Heart right ventricle (tissue), 16 donors: ENCODE measurements around the gene VPS13D. TPM values are rescaled to one million over a fixed set of nuclear protein-coding genes. Genes with fewer than 3 reads are reported as not detected.

ENCODE experiments used
- ATAC-seq, 8 donors: fragments of 200-7000 bp; cut with Tn5 transposase; one replicate each; pipeline ENCODE4 v1.9.1; 2020; ENCODE audit warnings: mild to moderate bottlenecking in 8 of 8, moderate library complexity in 8 of 8, moderate number of reproducible peaks in 1 of 8
- DNase-seq, 2 donors: peaks; one replicate each; pipeline ENCODE4 v3.0.0-alpha.2; 2020
- H3K27ac ChIP-seq, 10 donors: fragments of 200-600 bp; sonication (generic) in 2 of 10; one replicate each; pipeline versions ENCODE4 v1.5.0 to v1.8.0; 2020 to 2022; ENCODE audit warnings: mild to moderate bottlenecking in 3 of 10
- H3K27me3 ChIP-seq, 7 donors: fragments of 200-600 bp; one replicate each; pipeline ENCODE4 v1.8.0; 2021 to 2022; ENCODE audit warnings: mild to moderate bottlenecking in 2 of 7
- H3K36me3 ChIP-seq, 9 donors: fragments of 200-600 bp; sonication (generic) in 1 of 9; one replicate each; pipeline versions ENCODE4 v1.5.0 to v1.8.0; 2020 to 2022; ENCODE audit warnings: mild to moderate bottlenecking in 2 of 9
- H3K4me1 ChIP-seq, 9 donors: fragments of 200-600 bp; sonication (generic) in 1 of 9; one replicate each; pipeline versions ENCODE4 v1.5.0 to v1.8.0; 2020 to 2022; ENCODE audit warnings: mild to moderate bottlenecking in 4 of 9
- H3K4me3 ChIP-seq, 10 donors: fragments of 200-600 bp; sonication (generic) in 2 of 10; one replicate each; pipeline versions ENCODE4 v1.5.0 to v1.8.0; 2020 to 2022; ENCODE audit warnings: mild to moderate bottlenecking in 7 of 10, moderate library complexity in 2 of 10
- H3K9me3 ChIP-seq, 11 donors: fragments of 200-600 bp in 10 of 11; sonication (generic) in 2 of 11; one replicate each; pipeline versions ENCODE4 v1.5.0 to v1.8.0; 2013 to 2022; ENCODE audit warnings: mild to moderate bottlenecking in 2 of 11, control low read depth in 1 of 11, moderate library complexity in 1 of 11
- CTCF ChIP-seq, 9 donors: fragments of 200-600 bp; sonication (generic) in 2 of 9; IDR thresholded peaks; one replicate each; pipeline versions ENCODE4 v1.5.0 to v1.8.0; 2021 to 2022; ENCODE audit warnings: antibody characterized with exemption in 9 of 9, mild to moderate bottlenecking in 5 of 9, moderate library complexity in 1 of 9
- WGBS, 2 donors: extraction: QIAGEN DNeasy Blood & Tissue Kit; methylation state at CpG; one replicate each; pipeline ENCODE4 v1.1.7; 2013; ENCODE audit warnings: inconsistent platforms in 1 of 2; 5-methylcytosine and 5-hydroxymethylcytosine counted together
- intact Hi-C, 10 donors: fragments of 100-400 bp; cut with DNase I; formaldehyde crosslinking; loops; one replicate each; pipeline versions ENCODE4 v1.11.1 to v1.14.2; 2022
- polyA plus RNA-seq, 2 donors: library from polyadenylated mRNA; stranded (reverse); fragments of 200-250 nt; gene quantifications; one replicate each; pipeline ENCODE4 v1.2.3, GENCODE V29; 2013
- total RNA-seq, 10 donors: library from RNA; stranded (reverse); fragmentation: NEBNext Ultra II Directional in 3 of 10; extraction: Animal tissue kit (Norgen Biotek cat#: 25700) in 3 of 10; gene quantifications; one replicate each; pipeline versions ENCODE4 v1.2.1 to v1.2.4, GENCODE V29; 2021 to 2023
- donor health status: Arrhythmogenic right ventricular cardiomyopathy.
- donor health status: ischemic (EF 13 %, LVEDD 7.1; RV severe dilation, severe dysfunction).
- donor health status: healthy with polysubstance abuse.
- donor health status: DM: no; HTN: yes; CAD: no.
- donor health status: DM: no; HTN: no; CAD: no.
- donor health status: ischemic (EF 25% LVEDD 6.9; RV normal size, moderate dysfunction).
- donor health status: ischemic (EF 25% LVEDD 5.7; RV mildly dilated, moderate dysfunction).
- donor health status: healthy.
- donor health status: DM: yes; HTN: yes; CAD: no.
- donor health status: Ischemic cardiomyopathy.
- donor health status: ischemic (EF 35%, LVEDD 5.7; RV mildly dilated, moderate dysfunction).
- donor health status: nonischemic (EF 11% LVEDD 7.7; RV severe dilation, severe dysfunction).
- donor health status: DM: yes; HTN: yes; CAD: no.
- donor health status: PGD.
- donor health status: ischemic (EF 29% LVEDD 5.4; RV normal size, mild dysfunction).
- donor health status: nonischemic (EF 23%, LVEDD 6.1; RV moderate dilation, normal function).

The VPS13D gene
- total and polyA plus RNA-seq, 12 donors, result 36.9 to 161 (median 83.3) TPM

- no peak overlapping the region for H3K4me3 ChIP-seq
- no peaks in the 10 kb centered on the region for H3K9me3 ChIP-seq
- DNase-seq (no peak), ATAC-seq (no peak)
- intact Hi-C loops, result no loop called here
- peak overlapping the region in 3 of 10 donors; percentile 2 to 91 (median 77) for H3K27ac ChIP-seq
- peaks cover 26 to 76% (median 57%) of the 10 kb centered on the region in 9 donors for H3K4me1 ChIP-seq
- 33 to 61% methylated on average over 3 of the region's 3 CpGs for WGBS, 2 donors
- no peaks in the 10 kb centered on the region for H3K27me3 ChIP-seq
- no peak for TF ChIP-seq CTCF (IDR thresholded peaks at IDR 0.05)
- H3K36me3 ChIP-seq, result peaks cover 0 to 37% (median 0%) of the 10 kb centered on the region in 9 donors
Measured at GRCh38 chr1:12447307-12447706, 217.5 kb downstream of the VPS13D start.

- WGBS, 2 donors, result 85 to 91% methylated on average over 7 of the region's 7 CpGs
- TF ChIP-seq CTCF (IDR thresholded peaks at IDR 0.05), result no peak
- Histone ChIP-seq H3K27ac (peak overlapping the region in 8 of 10 donors; percentile 33 to 91 (median 74)), H3K36me3 (peaks cover 0 to 31% (median 0%) of the 10 kb centered on the region in 9 donors), H3K9me3 (no peaks in the 10 kb centered on the region), H3K4me3 (no peak overlapping the region), H3K4me1 (peaks cover 32 to 82% (median 63%) of the 10 kb centered on the region in 9 donors), H3K27me3 (no peaks in the 10 kb centered on the region)
- ATAC-seq (no peak), DNase-seq (no peak)
- intact Hi-C loops, result no loop called here
Measured at GRCh38 chr1:12447849-12448312, 218.1 kb downstream of the VPS13D start.

- Histone ChIP-seq H3K4me3 (no peak overlapping the region), H3K9me3 (no peaks in the 10 kb centered on the region), H3K36me3 (peaks cover 0 to 22% (median 0%) of the 10 kb centered on the region in 9 donors), H3K27ac (peak overlapping the region; percentile 33 to 91 (median 71)), H3K27me3 (no peaks in the 10 kb centered on the region), H3K4me1 (peaks cover 33 to 91% (median 72%) of the 10 kb centered on the region in 9 donors)
- DNase-seq, result no peak
- 37 to 43% methylated on average over 3 of the region's 3 CpGs for WGBS, 2 donors
- intact Hi-C loops, result no loop called here
- no peak for TF ChIP-seq CTCF (IDR thresholded peaks at IDR 0.05)
- ATAC-seq, result peak in 5 of 8 donors; percentile 20 to 66 (median 44)
Measured at GRCh38 chr1:12448746-12449177, 218.9 kb downstream of the VPS13D start.

- H3K4me1 ChIP-seq, result peaks cover 48 to 100% (median 86%) of the 10 kb centered on the region in 9 donors
- intact Hi-C loops, result loop anchor here in 3 of 10 donors (5.0 kb wide), 2 partner anchors 147 to 167 kb away; partner anchors contain the start of gene DHRS3 (in 2 of the 3)
- 61 to 71% methylated on average over 10 of the region's 10 CpGs for WGBS, 2 donors
- peaks cover 0 to 20% (median 0%) of the 10 kb centered on the region in 9 donors for H3K36me3 ChIP-seq
- TF ChIP-seq CTCF (IDR thresholded peaks at IDR 0.05), result no peak
- ATAC-seq, result peak; percentile 31 to 77 (median 66)
- H3K4me3 ChIP-seq, result no peak overlapping the region
- peak overlapping the region; percentile 33 to 91 (median 71) for H3K27ac ChIP-seq
- DNase-seq, result no peak
- no peaks in the 10 kb centered on the region for H3K27me3 ChIP-seq
- no peaks in the 10 kb centered on the region for H3K9me3 ChIP-seq
Measured at GRCh38 chr1:12450090-12450755, 220.4 kb downstream of the VPS13D start.
